ENCODE data around the gene DDX11.
A peak's percentile ranks its signal among the peaks of the same experiment; 100 is the strongest.
"Not testable (repeated sequence)": the region's sequence is repeated elsewhere in the genome, so short reads cannot be mapped to it uniquely, and the experiment has no call there.

DDX11 gene

DNA sequence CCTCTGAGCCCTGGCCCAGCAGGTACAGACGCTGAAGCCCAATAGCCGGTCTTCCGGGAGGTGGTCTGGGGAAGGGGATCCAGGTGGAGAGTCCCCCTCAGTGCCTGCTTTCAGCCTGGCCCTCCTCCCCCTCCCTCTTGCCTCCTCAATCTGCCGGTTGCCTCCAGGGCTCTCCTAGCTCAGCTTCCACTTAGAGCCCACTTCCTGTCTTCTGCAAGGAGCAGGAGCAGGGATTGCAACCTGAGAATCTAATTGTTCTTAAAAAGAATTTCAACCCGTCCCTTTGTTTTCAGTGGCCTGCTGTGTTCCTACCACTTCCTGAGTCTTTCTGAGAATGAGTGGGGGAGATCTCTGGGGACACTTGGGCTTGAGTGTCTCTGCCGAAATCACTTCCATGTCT is 6.6 kb downstream of the DDX11 start:
- peaks cover 38% of the 10 kb centered on the region for H3K36me3 Mint-ChIP-seq (ENCODE audit: low read depth)
- not testable (repeated sequence) for H3K4me3 Mint-ChIP-seq, H3K9me3 Mint-ChIP-seq, H3K27me3 Mint-ChIP-seq, ATAC-seq, DNase-seq
- peak overlapping the region; percentile 20 for H3K27ac Mint-ChIP-seq
- peaks cover 27% of the 10 kb centered on the region for H3K4me1 Mint-ChIP-seq

DNA sequence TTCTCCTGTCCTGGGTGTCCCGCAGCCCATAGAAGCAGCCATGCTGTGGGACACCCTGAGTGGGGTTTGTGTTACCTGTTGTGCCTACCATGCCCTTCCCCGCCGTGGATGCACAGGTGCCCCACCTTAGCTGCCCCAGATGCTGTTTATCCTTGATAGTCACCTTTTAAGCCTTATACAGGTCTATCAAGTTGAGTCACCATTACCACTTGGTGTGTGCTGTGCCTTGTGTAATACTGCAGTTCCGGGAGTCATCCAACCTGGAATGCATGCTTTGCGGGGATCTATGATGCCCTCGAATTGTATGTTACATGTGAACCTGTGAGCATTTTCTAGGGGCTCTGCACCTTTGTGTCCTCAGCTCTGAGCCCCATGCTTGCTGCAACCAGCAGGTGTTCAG is 7.6 kb downstream of the DDX11 start:
- H3K4me3 Mint-ChIP-seq, H3K27me3 Mint-ChIP-seq, H3K9me3 Mint-ChIP-seq, ATAC-seq, DNase-seq, H3K27ac Mint-ChIP-seq: not testable (repeated sequence)
- Mint-ChIP-seq H3K36me3 (ENCODE audit: low read depth) (peaks cover 34% of the 10 kb centered on the region), H3K4me1 (peaks cover 21% of the 10 kb centered on the region)

DNA sequence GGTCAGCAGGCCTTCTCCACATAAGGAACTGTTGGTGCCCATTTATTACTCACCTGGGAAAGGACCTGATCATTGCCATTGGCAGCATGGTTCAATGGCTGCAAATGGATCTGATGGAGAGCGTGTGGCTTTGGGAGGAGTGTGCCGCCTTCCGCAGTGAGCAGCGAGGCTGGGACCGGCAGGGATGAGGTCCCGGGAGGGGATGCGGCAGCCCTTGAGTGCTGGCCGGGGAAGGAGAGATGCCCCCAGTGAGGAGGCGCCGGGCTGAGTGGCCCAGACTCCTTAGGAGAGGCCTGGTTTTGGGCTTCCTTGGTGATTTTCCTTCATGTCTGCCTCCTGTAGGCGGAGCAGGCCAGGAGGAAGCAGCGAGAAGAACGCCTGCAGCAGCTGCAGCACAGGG is 10.6 kb downstream of the DDX11 start:
- not testable (repeated sequence) for H3K27me3 Mint-ChIP-seq, ATAC-seq, H3K4me1 Mint-ChIP-seq, H3K9me3 Mint-ChIP-seq, H3K4me3 Mint-ChIP-seq, H3K27ac Mint-ChIP-seq, DNase-seq
- peaks cover 30% of the 10 kb centered on the region for H3K36me3 Mint-ChIP-seq (ENCODE audit: low read depth)

DNA sequence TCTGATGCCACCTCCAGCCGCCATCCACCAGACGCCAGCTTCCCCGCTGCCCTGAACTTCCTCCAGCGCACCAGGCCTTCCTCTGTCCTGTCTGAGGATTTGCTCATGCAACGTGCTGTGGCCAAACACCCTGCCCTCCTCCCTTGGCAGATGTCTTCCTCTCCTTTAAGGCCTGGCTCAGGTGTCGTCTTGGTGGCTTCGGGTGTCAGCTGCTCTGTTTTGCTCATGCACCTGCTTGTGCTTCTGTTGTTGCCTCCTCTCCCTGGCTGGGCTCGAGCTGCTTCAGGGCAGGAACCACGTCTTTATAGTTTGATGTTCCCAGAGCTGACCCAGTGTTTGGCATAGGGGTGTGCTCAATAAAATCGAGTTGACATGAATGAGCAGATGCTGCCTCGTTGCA is 12.4 kb downstream of the DDX11 start:
- H3K9me3 Mint-ChIP-seq, H3K27ac Mint-ChIP-seq, H3K27me3 Mint-ChIP-seq, DNase-seq, H3K4me1 Mint-ChIP-seq, H3K4me3 Mint-ChIP-seq, ATAC-seq: not testable (repeated sequence)
- peaks cover 27% of the 10 kb centered on the region for H3K36me3 Mint-ChIP-seq (ENCODE audit: low read depth)

DNA sequence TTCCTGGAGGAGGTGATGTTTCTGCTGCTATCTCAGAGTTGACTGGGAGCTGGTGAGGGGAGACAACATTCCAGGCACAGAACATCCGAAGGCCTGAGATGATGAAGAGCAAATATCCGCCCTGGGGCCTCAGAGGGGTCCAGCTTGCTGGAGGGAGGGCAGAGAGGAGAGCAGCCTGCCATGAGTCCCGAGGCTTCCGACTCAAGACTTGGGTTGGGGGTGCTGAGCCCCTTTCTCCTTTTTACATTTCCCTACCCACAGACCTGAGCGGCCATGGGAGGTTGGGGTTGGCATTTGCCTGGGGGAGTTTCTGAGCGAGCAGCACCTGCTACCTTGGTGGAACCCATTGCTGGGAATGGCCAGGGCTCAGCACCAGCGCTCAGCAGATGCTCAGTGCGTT is 13.8 kb downstream of the DDX11 start:
- ATAC-seq, H3K9me3 Mint-ChIP-seq, DNase-seq, H3K4me3 Mint-ChIP-seq, H3K27ac Mint-ChIP-seq, H3K4me1 Mint-ChIP-seq, H3K27me3 Mint-ChIP-seq: not testable (repeated sequence)
- H3K36me3 Mint-ChIP-seq (ENCODE audit: low read depth), result peaks cover 30% of the 10 kb centered on the region

DNA sequence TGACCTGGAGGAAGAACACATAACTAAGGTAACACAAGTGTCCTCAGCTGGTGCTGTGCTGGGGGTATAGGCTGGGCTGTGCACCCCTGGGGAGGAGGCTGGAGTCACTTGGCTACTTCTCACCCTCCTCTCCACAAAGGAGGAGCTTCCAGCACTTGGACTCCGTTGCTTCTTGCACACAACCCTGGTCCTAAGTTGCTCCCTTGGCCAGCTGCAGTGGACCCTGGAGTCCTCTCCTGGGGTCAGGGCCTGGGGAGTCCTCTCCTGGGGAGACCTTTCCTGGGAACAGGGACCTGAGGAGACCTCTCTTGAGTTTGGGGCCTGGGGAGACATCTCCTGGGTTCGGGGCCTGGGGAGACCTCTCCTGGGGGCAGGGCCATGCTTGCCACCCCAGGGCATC is 14.3 kb downstream of the DDX11 start:
- not testable (repeated sequence) for DNase-seq, H3K4me1 Mint-ChIP-seq, H3K27me3 Mint-ChIP-seq, ATAC-seq, H3K4me3 Mint-ChIP-seq, H3K9me3 Mint-ChIP-seq, H3K27ac Mint-ChIP-seq
- H3K36me3 Mint-ChIP-seq (ENCODE audit: low read depth), result peaks cover 32% of the 10 kb centered on the region

DNA sequence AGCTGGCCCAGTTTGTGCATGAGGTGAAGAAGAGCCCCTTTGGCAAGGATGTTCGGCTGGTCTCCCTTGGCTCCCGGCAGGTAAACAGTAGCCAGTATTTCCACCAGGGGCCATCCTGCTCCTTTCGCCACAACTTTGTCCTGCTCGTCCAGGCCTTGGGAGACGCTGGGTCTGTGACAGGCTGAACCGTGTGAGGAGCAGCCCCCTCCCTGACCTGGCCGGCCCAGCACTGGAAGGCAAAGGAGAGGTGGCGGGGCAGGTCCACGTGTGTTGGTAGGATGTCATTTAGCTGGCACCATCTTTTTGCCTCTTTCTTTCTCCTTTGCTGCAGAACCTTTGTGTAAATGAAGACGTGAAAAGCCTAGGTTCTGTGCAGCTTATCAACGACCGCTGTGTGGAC is 15.4 kb downstream of the DDX11 start:
- Mint-ChIP-seq H3K4me1 (no peaks in the 10 kb centered on the region), H3K9me3 (no peaks in the 10 kb centered on the region), H3K27ac (no peak overlapping the region), H3K4me3 (no peak overlapping the region), H3K36me3 (ENCODE audit: low read depth) (peaks cover 36% of the 10 kb centered on the region), H3K27me3 (no peaks in the 10 kb centered on the region)
- ATAC-seq, result no peak
- no peak for DNase-seq

DNA sequence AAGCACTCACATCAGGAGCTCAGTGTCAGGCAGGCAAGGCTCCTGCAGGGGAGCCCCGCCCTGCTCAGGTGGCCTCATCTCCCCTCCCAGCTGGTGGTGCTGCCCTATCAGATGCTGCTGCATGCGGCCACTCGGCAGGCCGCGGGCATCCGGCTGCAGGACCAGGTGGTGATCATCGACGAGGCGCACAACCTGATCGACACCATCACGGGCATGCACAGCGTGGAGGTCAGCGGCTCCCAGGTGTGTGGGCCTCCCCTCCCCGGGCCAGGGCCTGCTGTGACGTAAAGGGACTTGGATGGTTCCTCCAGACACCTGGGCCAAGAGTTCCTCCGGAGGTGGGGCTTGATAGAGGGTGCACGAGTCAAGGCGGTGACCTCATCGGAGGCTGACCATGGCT is 18.0 kb downstream of the DDX11 start:
- not testable (repeated sequence) for DNase-seq, H3K27ac Mint-ChIP-seq, ATAC-seq, H3K4me1 Mint-ChIP-seq, H3K9me3 Mint-ChIP-seq, H3K4me3 Mint-ChIP-seq, H3K27me3 Mint-ChIP-seq
- peaks cover 45% of the 10 kb centered on the region for H3K36me3 Mint-ChIP-seq (ENCODE audit: low read depth)

DNA sequence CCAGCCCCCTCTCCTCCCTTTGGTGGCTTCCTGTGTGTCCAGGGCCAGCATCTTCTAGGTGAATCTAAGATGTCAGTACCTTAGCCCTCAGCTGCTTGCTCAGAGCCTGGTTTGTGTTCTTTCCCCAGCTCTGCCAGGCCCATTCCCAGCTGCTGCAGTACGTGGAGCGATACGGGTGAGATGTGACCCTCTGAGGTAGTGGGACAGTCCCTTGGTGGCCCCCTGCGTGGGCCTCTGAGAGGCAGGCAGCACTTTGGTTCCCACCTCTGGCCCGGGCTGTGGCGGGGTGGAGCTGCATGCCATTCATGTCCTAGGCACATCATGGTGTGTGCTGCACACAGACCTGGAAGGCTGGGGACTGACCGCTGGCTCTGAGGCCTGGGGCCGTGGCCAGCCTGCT is 19.1 kb downstream of the DDX11 start:
- not testable (repeated sequence) for ATAC-seq, H3K9me3 Mint-ChIP-seq, H3K27ac Mint-ChIP-seq, H3K27me3 Mint-ChIP-seq, DNase-seq, H3K4me3 Mint-ChIP-seq, H3K4me1 Mint-ChIP-seq
- H3K36me3 Mint-ChIP-seq (ENCODE audit: low read depth), result peaks cover 43% of the 10 kb centered on the region

DNA sequence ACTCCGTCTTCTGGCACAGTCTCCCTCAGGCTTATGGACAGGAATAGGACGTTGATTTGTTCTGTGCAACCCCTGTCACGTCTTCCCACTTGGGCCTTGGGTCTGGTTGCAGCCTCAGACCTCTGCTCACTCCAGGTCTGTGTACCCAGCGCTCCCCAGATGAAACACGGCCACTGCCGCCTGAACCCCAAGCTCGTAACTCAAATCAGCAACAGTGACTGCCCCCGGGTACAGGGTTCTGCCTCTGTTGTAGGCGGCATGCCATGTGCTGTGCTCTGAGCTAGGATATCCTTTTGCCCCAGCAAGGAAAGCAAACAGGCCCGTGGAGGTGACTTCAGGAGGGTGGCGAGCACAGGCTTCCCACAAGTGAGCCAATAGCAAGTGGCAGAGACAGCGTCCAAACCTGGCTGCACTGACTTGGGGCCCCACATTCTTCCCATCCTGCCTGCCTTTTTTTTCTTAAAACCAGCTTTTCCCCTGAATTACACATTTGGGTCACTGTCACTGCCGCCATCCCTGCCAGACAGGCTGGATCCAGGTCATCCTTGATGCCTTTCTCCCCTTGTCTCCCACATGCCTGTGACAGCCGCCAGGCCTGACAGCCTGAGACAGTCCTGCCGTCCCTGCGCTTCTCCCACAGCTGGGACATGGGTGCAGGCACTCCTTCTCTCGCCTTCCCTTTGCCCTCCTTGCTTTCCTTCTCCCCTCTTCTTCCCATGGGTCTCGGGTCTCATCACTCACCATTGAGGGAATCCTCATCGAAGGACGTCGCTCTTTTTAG is 21.6 kb downstream of the DDX11 start:
- not testable (repeated sequence) for DNase-seq, H3K27ac Mint-ChIP-seq, H3K4me1 Mint-ChIP-seq, H3K27me3 Mint-ChIP-seq, ATAC-seq, H3K9me3 Mint-ChIP-seq, H3K4me3 Mint-ChIP-seq
- H3K36me3 Mint-ChIP-seq (ENCODE audit: low read depth), result peaks cover 34% of the 10 kb centered on the region

DNA sequence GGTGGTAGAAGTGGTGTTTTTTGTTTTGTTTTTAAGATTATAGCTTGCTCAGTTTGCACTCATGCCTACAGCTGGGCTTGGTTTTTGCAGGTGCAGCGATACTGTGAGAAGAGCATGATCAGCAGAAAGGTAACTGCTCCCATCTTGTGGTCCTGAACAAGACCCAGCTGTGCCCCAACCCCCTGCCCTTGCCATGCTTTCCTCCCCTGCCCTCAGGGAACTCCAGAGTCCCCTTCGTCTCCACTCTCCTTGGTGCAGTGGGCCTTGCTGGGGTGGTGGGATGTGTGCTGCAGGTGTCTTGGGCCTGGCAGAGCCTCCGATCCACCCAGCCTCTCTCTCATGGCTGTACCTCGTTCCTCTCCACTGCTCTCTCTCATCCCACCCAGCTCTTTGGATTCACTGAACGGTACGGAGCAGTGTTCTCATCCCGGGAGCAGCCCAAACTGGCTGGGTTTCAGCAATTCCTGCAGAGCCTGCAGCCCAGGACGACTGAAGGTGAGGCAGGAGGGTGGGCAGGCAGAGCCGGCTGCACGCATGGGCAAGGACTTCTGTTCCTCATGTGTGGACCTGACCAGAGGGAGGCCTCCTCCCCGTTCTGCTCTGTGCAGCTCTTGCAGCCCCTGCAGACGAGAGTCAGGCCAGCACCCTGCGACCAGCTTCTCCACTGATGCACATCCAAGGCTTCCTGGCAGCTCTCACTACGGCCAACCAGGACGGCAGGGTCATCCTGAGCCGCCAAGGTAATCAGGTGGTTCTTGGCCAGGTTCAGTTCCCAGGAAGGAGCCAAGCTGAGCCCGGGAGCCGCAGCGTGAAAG is 22.8 kb downstream of the DDX11 start:
- not testable (repeated sequence) for H3K4me3 Mint-ChIP-seq, H3K27ac Mint-ChIP-seq, ATAC-seq, H3K4me1 Mint-ChIP-seq, DNase-seq, H3K27me3 Mint-ChIP-seq, H3K9me3 Mint-ChIP-seq
- H3K36me3 Mint-ChIP-seq (ENCODE audit: low read depth), result peaks cover 37% of the 10 kb centered on the region

DNA sequence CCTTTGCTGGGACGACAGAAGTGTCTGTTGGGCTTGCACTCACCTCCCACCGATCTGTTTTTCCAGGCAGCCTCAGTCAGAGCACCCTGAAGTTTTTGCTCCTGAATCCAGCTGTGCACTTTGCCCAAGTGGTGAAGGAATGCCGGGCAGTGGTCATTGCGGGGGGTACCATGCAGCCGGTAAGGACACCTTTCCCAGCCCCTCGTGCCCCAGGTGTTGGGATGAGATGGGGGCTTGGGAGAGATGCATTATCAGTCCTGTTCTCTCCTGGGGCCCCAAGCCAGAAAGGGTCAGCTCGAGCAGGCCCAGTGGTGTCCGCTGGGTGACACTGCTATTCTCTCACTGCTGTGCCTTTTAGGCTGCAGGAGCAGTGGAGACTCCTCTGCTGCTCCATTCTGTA is 24.2 kb downstream of the DDX11 start:
- H3K4me1 Mint-ChIP-seq, H3K27ac Mint-ChIP-seq, DNase-seq, ATAC-seq, H3K9me3 Mint-ChIP-seq, H3K4me3 Mint-ChIP-seq, H3K27me3 Mint-ChIP-seq: not testable (repeated sequence)
- peaks cover 28% of the 10 kb centered on the region for H3K36me3 Mint-ChIP-seq (ENCODE audit: low read depth)

DNA sequence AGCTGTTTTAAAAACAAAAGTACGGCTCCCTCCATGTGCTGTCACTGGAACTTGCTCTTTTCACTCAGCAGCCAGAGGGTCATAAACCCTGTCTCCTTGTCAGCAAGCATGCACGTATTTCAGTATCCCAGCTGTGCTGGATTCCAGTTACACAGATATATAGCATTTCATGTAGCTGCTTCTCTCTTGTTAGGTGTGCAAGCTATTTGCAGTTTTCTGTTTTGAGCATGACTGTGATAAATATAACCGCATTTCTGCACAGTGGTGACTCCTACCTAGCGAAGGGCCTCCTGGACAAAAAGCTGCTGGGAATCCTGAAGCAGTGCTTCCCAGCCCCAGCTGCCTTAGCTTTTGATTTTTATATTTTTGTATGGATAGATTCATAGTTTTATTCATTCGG is 24.7 kb downstream of the DDX11 start:
- DNase-seq, H3K4me3 Mint-ChIP-seq, H3K9me3 Mint-ChIP-seq, H3K27me3 Mint-ChIP-seq, H3K27ac Mint-ChIP-seq, H3K4me1 Mint-ChIP-seq, ATAC-seq: not testable (repeated sequence)
- peaks cover 28% of the 10 kb centered on the region for H3K36me3 Mint-ChIP-seq (ENCODE audit: low read depth)

DNA sequence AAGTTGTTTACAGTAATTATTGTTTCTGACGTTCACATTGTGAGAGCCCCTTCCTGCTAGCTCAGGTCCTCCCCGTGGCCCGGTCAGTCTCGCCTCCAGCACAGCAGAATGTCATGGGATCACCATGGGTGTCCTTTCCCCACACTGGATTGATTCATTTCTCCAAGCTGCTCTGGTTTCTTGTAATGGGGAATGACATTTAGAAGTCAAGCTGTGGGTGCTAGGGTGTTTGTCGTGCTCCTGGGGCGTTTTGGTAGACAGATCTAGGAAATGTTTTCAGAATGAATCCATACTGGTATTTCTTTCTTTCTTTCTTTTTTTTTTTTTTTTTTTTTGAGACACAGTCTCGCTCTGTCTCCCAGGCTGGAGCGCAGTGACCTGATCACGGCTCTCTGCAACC is 25.1 kb downstream of the DDX11 start:
- not testable (repeated sequence) for ATAC-seq, H3K4me1 Mint-ChIP-seq, H3K9me3 Mint-ChIP-seq, H3K4me3 Mint-ChIP-seq, H3K27me3 Mint-ChIP-seq, DNase-seq, H3K27ac Mint-ChIP-seq
- H3K36me3 Mint-ChIP-seq (ENCODE audit: low read depth), result peaks cover 26% of the 10 kb centered on the region

DNA sequence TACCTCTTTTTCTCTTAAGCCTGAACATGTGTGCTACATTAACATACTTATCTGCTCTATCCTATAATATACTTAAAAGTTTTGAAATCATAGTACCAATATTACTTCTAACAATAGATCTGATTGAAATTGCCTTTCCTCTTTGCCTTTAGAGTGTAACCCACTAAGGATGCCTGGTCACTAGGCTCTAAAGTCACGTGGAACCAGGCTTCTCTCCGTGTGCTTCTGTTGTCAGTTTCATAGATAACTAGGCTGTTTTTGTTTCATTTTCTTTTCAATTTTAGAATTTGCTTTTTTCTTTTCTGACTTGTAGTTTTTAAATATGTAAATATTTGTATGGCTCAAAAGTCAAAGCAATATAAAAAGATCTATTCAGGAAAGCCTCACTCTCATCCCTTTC is 25.8 kb downstream of the DDX11 start:
- not testable (repeated sequence) for H3K27me3 Mint-ChIP-seq, DNase-seq, ATAC-seq, H3K27ac Mint-ChIP-seq, H3K9me3 Mint-ChIP-seq, H3K4me1 Mint-ChIP-seq, H3K4me3 Mint-ChIP-seq
- H3K36me3 Mint-ChIP-seq (ENCODE audit: low read depth), result peaks cover 28% of the 10 kb centered on the region
